Pulmonary artery endothelial cell (primary cell): ENCODE data around the gene SNX13. TPM values are rescaled to one million over a fixed set of nuclear protein-coding genes. Genes with fewer than 3 reads are reported as not detected.
"Not testable (repeated sequence)": the region's sequence is repeated elsewhere in the genome, so short reads cannot be mapped to it uniquely, and the experiment has no call there.

Source experiments
- DNase-seq: peaks from one replicate; pipeline ENCODE4 v3.0.0-alpha.2; 2011; ENCODE audit warnings: low read depth, low spot score
- total RNA-seq: library from RNA; depleted of rRNA; stranded (reverse); fragments of >200 nt; gene quantifications from 2 replicates; pipeline ENCODE4 v1.2.3, GENCODE V29; 2014

Gene SNX13
- total RNA-seq, 1 donor from 2014 or later, result 26.6 TPM

DNA sequence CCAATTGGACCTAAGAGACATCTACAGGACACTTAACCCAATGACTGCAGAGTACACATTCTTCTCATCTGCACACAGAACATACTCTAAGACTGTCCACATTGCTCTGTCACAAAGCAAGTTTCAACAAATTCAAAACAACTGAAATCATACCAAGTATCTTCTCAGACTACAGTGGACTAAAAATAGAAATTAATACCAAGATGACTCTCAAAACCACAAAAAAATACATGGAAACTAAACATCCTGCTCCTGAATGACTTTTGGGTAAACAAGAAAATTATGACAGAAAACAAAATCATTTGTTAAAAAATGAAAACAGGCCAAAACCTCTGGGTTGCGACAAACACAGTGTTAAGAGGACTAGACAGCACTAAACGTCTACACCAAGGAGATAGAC, 24.5 kb downstream of the SNX13 start:
- no peak for DNase-seq

DNA sequence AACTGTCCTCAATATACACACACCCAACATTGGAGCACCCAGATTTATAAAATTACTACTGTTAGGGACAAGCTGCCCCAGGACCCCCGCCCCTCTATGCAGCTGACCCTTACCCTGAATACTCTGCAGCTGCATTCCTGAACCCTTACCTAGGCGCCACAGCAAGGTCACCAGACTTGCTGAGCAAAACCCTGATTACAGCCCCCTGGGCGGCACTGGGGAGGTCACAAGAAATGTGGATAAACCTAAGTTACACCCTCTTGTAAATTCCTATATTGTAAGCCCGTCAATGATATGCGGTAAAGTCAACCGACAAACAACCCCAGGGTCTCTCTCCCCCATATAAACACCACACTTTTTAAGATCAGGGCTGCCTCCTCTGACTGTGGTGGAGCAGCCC, 25.1 kb downstream of the SNX13 start:
- no peak for DNase-seq

DNA sequence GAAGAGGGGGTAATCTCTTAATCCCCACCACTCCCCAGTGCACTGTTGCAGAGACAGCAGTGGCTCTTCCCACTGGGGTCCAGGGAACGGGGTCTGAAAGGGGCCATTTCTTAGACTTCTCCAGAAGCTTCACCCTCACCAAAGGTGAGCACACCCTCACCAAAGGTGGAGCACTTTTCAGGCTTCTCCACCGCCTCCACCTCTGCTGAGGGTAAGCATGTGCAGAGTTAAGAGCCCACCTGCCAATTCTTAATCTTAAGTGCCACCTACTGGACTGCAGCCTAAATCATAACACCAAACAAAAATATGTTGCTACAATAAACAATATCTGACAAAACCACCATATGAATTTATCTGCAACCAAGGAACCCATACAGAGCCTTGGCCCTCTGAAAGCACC, 27.0 kb downstream of the SNX13 start:
- no peak for DNase-seq

DNA sequence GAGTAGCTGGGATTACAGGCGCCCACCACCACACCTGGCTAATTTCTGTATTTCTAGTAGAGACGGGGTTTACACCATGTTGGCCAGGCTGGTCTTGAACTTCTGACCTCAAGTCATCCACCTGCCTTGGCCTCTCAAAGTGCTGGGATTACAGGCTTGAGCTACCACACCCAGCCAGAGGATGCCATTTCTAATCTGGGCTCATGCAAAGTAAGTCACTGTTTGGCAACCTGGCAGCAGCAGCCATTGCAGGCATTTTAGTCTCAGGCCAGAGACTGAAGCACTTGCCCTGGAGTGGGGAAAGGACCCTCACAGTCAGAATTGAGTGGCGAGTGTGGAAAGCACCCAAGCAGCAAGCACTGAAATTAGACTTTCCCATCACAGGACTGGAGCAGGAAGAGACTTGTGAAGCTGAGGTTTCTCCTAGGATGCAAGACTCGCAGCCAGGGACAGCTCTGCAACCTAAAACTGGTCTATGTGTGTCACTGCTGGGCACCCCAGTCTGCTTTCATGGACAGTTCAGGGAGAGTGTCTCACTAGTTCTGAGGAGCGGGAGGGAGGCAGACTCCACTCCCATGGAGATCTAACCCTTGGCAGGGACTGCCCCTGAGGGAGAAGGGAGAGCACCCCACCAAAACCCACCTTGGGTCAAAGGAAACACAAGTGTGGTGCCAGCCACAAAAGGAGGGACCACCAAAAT, 27.6 kb downstream of the SNX13 start:
- no peak for DNase-seq

DNA sequence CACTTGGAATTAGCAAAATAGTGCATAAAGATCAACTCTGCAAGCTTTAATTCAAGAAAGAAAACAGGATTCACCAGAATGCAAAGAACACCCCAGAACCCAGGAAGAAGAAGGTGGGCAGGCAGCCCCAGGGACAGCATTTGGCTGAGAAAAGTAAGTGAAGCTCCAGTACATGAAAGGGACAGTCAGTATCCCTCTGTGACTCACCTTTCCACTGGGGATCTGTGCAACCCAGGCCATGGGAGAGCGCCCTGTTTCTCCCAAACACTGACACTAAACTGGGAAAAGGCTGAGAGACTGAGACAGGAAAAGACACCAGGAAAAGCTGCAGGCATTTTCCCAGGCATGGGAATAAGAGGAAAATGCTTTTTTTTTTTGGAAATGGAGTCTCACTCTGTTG, 28.2 kb downstream of the SNX13 start:
- DNase-seq, result no peak

DNA sequence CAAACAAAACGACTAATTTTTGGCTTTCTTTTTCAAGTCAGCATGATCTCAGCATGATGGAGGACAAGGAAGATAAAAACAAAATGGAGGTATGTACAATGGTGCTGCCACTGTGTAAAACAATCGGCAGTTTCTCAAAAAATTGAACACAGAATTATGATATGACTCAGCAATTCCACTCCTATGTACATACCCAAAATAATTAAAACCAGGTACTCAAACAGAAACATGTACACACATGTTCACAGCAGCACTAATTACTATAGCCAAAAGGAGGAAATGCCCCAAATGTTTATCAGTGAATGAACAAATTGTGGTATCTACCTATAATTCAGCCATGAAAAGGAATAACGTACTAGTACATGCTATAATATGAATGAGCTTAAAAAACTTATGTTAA, 29.9 kb downstream of the SNX13 start:
- no peak for DNase-seq

DNA sequence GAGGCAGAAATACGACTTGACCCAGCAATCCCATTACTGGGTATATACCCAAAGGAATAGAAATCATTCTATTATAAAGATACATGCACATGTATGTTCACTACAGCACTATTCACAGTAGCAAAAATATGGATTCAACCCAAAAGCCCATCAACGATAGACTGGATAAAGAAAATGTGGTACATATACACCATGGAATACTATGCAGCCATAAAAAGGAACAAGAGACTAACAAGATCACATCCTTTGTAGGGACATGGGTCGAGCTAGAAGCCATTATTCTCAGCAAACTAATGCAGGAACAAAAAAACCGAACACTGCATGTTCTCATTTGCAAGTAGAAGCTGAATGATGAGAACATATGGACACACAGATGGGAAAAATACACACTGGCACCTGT, 31.0 kb downstream of the SNX13 start:
- not testable (repeated sequence) for DNase-seq

DNA sequence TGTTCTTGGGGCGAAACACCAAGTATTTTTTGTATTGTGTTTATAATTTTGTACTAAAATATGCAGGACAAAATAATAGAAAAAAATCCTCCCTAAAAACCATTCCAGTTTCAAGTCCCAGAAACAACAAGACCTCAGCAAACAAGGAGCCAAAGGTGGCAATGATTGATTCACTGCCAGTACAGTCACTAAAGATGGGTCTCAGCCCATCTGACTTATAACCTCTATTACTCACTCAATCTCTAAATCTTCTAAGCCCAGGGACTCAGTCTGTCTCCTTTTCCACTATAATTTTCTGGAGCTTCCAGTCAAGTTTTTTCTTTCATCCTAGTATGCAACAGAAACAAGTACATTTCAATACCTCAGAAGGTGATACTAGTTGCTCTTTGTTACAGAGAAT, 33.3 kb downstream of the SNX13 start:
- DNase-seq, result no peak

DNA sequence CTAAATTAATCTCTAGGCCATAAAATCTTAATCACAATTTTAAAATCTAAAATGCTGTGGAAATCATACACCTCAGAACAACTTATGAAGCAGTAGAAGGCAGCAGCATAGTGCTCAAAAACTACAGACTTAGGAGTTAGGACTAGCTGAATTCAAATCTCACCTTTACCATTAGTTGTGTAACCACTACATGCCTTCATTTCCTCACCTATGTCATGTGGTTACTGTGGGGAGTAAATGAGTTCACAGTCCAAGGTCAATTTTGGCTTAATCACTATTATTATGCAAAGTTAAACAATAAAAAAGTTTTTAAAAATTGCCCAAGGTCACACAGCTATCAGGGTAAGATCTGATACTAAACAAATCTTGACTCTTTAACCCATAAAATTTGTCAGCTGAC, 37.0 kb downstream of the SNX13 start:
- no peak for DNase-seq

DNA sequence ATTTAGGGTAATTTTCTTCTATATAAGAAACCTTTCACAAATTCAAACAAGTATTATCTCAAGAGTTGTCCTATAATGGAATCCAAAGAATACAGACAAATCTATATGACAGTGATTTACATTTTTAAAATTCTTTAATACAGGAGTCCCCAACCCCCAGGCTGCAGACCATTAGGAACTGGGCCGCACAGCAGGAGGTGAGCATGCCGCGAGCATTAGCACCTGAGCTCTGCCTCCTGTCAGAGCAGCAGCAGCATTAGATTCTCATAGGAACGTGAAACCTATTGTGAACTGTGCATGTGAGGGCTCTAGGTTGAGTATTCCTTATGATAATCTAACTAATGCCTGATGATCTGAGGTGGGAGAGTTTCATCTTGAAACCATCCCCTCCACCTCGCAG, 37.7 kb downstream of the SNX13 start:
- no peak for DNase-seq

DNA sequence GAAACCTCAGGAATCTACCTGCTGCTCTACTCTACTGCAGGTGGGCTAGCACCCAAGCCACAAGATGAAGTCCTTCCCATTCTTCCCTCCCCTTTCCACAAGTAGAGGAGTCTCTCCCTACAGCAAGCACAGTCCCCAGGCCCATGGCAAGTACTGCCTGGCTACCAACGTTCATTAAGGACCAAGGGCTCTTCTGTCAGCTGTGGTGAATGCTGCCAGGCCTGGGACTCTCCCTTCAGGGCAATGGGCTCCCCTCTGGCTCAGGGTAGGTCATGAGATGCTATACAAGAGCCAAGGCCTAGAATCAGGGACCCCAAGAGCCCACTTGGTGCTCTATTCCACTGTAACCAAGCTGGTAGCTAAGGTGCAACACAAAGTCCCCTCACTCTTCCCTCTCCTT, 39.8 kb downstream of the SNX13 start:
- no peak for DNase-seq

DNA sequence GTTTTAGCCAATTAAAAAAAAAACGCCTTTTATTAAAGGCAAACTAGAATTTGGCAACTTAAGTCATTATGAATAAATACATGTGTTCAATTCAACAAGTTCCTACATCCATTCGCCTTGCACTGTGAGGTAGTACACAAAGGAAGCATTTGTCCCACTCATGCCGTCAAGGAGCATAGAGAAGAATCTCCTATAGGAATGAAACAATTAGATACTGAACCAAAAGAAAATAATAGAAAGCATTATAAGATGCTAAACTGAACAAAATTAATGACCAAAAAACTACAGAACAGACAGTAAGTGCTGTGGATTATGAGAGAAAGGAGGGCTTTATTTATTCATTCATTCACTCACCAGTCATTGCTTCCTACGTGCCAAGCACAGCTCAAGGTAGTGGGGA, 42.2 kb downstream of the SNX13 start:
- no peak for DNase-seq

DNA sequence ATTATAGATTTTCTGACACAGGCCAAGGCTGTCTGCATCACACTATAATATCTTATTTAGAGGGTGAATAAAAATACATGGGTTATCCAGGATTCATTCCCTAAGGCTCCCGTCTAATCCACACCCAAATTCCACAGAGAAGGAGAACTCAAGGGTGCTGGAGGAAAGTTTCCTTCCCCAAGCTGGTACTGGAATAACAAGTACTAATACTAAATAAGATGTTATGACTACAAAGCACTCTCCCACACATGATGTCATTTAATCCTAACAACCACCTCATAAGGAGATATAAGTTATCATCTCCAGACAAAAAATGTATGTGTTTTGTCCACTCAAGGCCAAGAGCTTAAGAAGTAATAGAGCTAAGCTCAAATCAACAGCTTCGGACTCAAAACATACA, 53.0 kb downstream of the SNX13 start:
- no peak for DNase-seq

DNA sequence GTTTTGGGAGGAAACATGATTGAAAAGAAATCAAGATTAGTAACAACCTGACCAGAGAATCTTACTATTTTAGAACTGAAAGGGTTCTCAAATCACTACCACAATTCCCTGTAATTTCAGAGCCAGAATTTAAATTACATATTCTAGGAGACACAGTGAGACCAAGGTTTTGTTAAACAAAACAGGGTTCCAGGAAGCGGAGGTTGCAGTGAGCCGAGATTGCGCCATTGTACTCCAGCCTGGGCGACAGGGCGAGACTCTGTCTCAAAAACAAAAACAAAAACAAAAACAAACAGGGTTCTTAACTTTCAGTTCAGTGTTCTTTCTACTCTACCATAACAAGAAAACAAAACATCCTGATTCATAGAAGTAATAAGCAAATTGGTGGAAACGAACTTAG, 57.6 kb downstream of the SNX13 start:
- DNase-seq, result no peak

DNA sequence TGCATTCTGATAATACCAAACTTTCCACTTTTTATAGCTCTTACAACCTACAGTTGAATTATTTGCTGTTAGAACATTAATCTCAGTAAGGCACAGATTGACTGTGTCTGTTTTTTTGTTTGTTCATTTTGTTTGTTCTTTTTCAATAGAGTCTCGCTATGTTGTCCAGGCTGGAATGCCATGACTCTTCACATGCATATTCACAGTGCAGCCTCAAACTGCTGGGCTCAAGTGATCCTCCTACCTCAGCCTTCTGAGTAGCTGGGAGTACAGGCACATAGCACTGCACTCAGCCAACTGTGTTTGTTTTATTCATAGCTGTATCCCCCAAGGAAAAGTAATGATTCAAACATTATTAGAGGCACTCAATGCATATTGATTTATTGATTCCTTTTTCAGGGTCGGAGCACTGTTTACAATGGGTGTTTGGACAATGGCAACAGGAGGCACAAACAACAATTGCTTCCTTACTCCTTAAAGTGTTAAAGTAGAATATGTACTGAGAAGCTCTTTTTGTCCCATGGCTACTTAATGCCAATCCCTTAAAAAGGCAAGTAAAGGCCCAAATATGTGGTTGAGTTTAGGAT, 61.1 kb downstream of the SNX13 start:
- no peak for DNase-seq

DNA sequence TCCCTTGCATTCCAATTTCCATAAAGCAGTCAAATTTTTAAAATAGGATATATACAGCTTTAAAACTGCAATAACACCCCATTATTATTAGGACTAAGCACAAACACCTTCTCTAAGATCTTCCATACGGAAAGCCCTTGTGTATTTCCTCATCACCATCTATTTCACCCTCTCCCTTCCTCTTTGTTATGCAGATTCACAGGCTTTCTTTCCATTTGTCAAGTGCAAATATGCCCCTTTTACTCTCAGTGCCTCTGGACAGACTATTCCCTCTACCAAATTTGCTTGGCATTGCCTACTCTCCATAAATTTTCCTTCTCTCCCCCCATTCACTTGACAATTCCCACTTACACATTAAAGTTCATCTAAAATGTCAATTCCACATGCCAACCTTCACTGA, 61.7 kb downstream of the SNX13 start:
- no peak for DNase-seq

DNA sequence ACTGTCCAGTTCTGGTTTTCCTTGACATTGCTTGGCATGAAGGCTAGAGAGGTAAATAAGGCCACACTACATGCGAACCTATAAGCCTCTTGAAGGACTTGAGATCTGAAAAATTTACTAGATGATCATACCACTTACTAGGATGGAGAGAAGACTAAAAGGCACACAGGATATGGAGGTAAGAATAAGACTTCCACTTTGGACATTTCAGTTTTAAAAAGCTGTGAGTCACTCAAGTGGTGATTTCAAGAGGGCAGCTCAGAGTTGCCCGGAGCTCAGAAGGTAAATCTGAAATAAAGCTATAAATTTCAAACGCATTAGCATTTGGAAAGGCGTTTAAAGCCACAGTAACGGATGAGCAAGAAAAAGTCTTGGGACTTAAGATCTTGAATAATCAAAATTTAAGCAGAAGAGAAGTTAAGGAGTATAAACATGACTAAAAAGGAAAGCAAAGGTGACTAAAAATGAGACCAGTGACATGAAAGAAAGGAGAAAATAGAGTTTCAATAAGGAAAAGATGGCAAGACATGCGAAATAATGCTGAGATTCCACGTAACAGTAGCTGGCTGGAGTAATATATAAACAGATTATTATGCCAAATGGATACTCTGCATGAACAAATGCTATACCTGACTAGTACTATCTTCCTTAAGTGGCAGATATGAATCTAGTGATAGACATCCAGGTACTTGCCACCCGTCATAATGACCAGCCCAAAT, 68.3 kb downstream of the SNX13 start:
- DNase-seq, result no peak

DNA sequence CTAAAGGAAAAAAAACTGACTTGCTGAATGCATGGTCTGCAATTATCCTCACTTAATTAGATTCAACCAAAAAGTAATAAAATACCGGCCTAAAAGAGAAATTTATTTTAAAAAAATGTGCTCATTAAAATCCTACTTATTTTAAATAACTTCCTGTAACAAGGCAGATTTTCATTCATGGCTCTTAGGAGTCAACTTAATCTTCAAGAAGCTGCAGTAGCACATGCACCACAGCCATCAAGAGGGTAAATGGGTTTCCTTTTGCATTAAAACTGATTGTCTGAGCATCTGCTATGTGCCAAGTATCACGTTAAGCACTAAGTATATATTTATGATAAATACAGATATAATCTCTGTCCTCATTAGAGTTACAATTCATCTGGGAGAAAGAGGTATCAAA, 69.9 kb downstream of the SNX13 start:
- no peak for DNase-seq

DNA sequence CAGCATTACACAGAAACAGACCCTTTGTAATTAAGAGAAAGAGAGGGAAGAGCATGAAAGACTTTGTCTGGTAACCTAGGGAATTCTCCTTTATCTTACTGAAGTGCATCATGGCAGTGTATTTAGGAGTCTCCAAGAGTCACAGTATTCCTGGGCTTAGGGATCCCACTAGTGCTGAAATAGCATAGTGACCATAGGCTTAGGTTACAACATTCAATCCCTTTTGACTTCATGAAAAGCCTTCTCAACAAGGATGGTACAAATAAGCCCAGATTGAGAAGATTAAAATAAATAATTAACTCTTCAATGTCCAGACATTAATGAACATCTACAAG, 76.5 kb downstream of the SNX13 start:
- DNase-seq, result no peak

DNA sequence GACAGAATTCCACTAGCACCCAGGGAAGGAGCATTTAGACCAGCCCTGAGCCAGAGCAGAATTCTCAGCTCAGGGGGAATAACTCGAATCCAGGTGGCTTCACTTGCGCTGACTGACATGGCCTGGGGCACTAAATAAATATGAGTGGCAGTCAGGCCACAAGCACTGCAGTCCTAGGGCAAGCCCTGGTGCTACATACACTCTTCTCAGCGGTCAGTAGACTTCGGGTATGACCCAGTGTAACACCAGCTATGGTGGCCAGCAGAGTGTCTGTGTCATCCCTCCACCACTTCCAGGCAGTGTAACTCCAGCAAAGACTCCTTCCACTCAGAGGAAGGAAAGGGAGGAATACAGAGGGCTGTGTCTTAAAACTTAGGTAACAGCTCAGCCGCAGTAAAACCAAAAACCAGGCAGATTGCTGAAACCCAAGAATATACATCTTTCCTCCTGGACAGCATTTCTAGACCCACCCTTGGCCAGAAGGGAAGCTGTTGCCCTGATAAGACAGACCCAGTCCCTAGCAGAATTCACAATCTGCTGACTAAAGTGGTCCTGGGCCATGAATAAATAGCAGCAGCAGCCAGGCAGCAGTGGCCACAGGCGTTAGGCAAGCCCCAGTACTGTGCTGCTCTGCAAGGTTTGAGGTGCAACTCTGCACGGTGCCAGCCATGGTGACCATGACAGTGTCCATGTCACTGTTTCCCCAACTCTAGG, 77.0 kb downstream of the SNX13 start:
- no peak for DNase-seq

DNA sequence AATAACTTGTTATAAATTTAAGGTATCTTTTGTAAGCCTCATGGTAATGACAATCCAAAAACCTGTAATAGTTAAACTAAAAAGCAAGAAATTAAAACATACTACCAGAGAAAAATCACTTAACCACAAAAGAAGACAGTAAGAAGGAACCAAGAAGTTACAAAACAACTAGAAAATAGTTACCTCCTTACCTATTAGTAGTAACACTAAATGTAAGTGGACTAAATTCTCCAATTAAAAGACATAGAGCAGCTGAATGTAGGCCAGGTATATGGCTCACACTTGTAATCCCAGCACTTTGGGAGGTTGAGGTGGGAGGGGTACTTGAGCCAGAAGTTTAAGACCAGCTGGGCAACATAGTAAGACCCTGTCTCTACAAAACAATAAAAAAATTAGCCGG, 84.0 kb downstream of the SNX13 start:
- DNase-seq, result no peak

DNA sequence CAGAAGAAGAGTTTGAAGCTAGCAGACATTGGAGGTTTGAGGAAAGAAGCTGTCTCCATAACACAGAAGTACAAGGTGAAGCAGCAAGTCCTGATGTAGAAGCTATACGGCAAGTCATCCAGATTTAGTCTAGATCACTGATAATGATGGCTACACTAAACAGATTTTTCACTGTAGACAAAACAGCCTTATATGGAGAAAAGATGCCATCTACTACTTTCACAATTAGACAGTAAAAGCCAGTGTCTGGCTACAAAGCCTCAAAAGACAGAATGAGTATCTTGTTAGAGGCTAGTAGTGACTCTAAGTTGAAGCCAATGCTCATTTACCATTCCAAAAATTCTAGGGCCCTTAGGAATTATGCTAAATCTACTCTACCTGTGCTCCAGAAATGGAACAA, 85.1 kb downstream of the SNX13 start:
- no peak for DNase-seq
